Central memory CD8-positive, alpha-beta T cell (primary cell): Measurements from ENCODE around the gene ULK4.

Source experiments
- ATAC-seq: fragments of 150-1000 bp; cut with Tn5 transposase; replicated peaks from 2 replicates; pipeline ENCODE4 v1.10.0; 2022; ENCODE audit warnings: mild to moderate bottlenecking, moderate FRiP score, moderate number of reproducible peaks; ENCODE audit not compliant: poor library complexity, severe bottlenecking; ENCODE audit errors: extremely low read depth
- DNase-seq, 2 donors: peaks; one replicate each; pipeline ENCODE4 v3.0.0; 2021; ENCODE audit warnings: low spot score in 2 of 2
- H3K27ac Mint-ChIP-seq: one replicate; pipeline ENCODE4 v1.8.0; 2022; ENCODE audit warnings: low read depth, mild to moderate bottlenecking, moderate library complexity, mixed read lengths
- H3K27me3 Mint-ChIP-seq: one replicate; pipeline ENCODE4 v1.8.0; 2022; ENCODE audit warnings: mixed read lengths
- H3K36me3 Mint-ChIP-seq: one replicate; pipeline ENCODE4 v1.8.0; 2022; ENCODE audit warnings: mild to moderate bottlenecking, moderate library complexity, mixed read lengths; ENCODE audit not compliant: insufficient read depth
- H3K4me1 Mint-ChIP-seq: one replicate; pipeline ENCODE4 v1.8.0; 2022; ENCODE audit warnings: mixed read lengths
- H3K4me3 Mint-ChIP-seq: one replicate; pipeline ENCODE4 v1.8.0; 2022; ENCODE audit warnings: mild to moderate bottlenecking, moderate library complexity, mixed read lengths
- H3K9me3 Mint-ChIP-seq: one replicate; pipeline ENCODE4 v1.8.0; 2022; ENCODE audit warnings: mixed read lengths

The ULK4 gene

DNA sequence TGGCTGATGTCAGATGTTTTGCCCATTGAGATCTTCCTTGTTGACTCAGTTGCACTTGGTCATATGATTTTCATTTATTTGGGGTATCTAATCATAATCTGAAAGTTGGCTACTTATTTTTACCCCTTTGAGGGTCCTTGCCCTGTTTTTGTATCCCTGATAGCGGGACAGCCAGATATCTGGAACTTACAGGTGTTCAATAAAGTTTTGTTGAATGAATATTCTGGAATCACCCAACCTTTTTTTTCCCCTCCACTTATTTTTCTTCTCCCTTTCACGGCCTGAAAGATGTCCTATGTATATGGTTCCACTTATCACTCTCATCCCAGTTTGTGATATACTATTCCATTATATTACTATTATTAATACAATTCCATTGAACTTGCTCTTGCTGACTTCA, 749.8 kb downstream of the ULK4 start:
- Mint-ChIP-seq H3K9me3 (no peaks in the 10 kb centered on the region), H3K4me3 (peak overlapping the region; percentile 47), H3K36me3 (peaks cover 2% of the 10 kb centered on the region), H3K4me1 (peaks cover 77% of the 10 kb centered on the region), H3K27me3 (no peaks in the 10 kb centered on the region), H3K27ac (peak overlapping the region; percentile 19)
- no peak for ATAC-seq
- no peak for DNase-seq

GRCh38 chr3:41210966-41211365, 750.9 kb downstream of the ULK4 start:
- H3K27ac Mint-ChIP-seq: no peak overlapping the region
- H3K36me3 Mint-ChIP-seq: peaks cover 2% of the 10 kb centered on the region
- no peak for DNase-seq
- ATAC-seq: no peak
- no peaks in the 10 kb centered on the region for H3K27me3 Mint-ChIP-seq
- no peaks in the 10 kb centered on the region for H3K9me3 Mint-ChIP-seq
- peaks cover 80% of the 10 kb centered on the region for H3K4me1 Mint-ChIP-seq
- no peak overlapping the region for H3K4me3 Mint-ChIP-seq

DNA sequence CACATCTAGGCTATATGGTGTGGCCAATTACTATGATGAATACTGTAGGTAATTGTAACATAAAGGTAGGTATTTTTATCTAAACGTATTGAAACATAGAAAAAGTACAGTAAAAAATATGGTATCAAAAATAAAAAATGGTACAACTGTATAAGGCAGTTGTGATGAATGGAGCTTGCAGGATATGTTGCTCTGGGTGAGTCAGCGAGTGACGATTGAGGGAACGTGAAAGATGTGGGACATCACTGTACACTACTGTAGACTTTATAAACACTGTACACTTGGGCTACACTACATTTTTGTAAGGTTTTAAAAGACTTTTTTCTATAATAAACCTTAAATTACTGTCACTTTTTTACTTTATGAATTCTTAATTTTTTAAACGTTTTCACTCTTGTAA, 752.3 kb downstream of the ULK4 start:
- Mint-ChIP-seq H3K27me3 (no peaks in the 10 kb centered on the region), H3K27ac (no peak overlapping the region), H3K9me3 (no peaks in the 10 kb centered on the region), H3K4me3 (no peak overlapping the region), H3K36me3 (peaks cover 2% of the 10 kb centered on the region), H3K4me1 (peaks cover 80% of the 10 kb centered on the region)
- ATAC-seq: no peak
- DNase-seq: no peak

GRCh38 chr3:41208507-41209220, 753.2 kb downstream of the ULK4 start:
- ATAC-seq: no peak
- peak overlapping the region; percentile 42 for H3K27ac Mint-ChIP-seq
- no peaks in the 10 kb centered on the region for H3K9me3 Mint-ChIP-seq
- no peaks in the 10 kb centered on the region for H3K27me3 Mint-ChIP-seq
- H3K36me3 Mint-ChIP-seq: peaks cover 2% of the 10 kb centered on the region
- peaks cover 75% of the 10 kb centered on the region for H3K4me1 Mint-ChIP-seq
- peak overlapping the region; percentile 14 for H3K4me3 Mint-ChIP-seq
- DNase-seq: no peak

GRCh38 chr3:41207355-41207754, 754.5 kb downstream of the ULK4 start:
- Mint-ChIP-seq H3K27ac (no peak overlapping the region), H3K9me3 (no peaks in the 10 kb centered on the region), H3K4me1 (peaks cover 73% of the 10 kb centered on the region), H3K36me3 (peaks cover 2% of the 10 kb centered on the region), H3K27me3 (no peaks in the 10 kb centered on the region), H3K4me3 (peak overlapping the region; percentile 14)
- ATAC-seq (no peak), DNase-seq (no peak)

GRCh38 chr3:41205591-41205990, 756.3 kb downstream of the ULK4 start:
- H3K36me3 Mint-ChIP-seq: peaks cover 8% of the 10 kb centered on the region
- H3K9me3 Mint-ChIP-seq: no peaks in the 10 kb centered on the region
- no peaks in the 10 kb centered on the region for H3K27me3 Mint-ChIP-seq
- H3K4me3 Mint-ChIP-seq: peak overlapping the region; percentile 14
- H3K27ac Mint-ChIP-seq: no peak overlapping the region
- ATAC-seq (no peak), DNase-seq (no peak)
- H3K4me1 Mint-ChIP-seq: peaks cover 78% of the 10 kb centered on the region

- H3K27me3 Mint-ChIP-seq: no peaks in the 10 kb centered on the region
- peak overlapping the region; percentile 63 for H3K27ac Mint-ChIP-seq
- H3K4me3 Mint-ChIP-seq: peak overlapping the region; percentile 40
- peaks cover 14% of the 10 kb centered on the region for H3K36me3 Mint-ChIP-seq
- no peaks in the 10 kb centered on the region for H3K9me3 Mint-ChIP-seq
- peaks cover 81% of the 10 kb centered on the region for H3K4me1 Mint-ChIP-seq
- ATAC-seq: no peak
- DNase-seq: no peak
Measured at GRCh38 chr3:41204369-41204768, 757.5 kb downstream of the ULK4 start.

- H3K4me3 Mint-ChIP-seq: peak overlapping the region; percentile 88
- H3K27ac Mint-ChIP-seq: no peak overlapping the region
- no peak for DNase-seq
Measured at GRCh38 chr3:41202834-41203345, 759.0 kb downstream of the ULK4 start.

DNA sequence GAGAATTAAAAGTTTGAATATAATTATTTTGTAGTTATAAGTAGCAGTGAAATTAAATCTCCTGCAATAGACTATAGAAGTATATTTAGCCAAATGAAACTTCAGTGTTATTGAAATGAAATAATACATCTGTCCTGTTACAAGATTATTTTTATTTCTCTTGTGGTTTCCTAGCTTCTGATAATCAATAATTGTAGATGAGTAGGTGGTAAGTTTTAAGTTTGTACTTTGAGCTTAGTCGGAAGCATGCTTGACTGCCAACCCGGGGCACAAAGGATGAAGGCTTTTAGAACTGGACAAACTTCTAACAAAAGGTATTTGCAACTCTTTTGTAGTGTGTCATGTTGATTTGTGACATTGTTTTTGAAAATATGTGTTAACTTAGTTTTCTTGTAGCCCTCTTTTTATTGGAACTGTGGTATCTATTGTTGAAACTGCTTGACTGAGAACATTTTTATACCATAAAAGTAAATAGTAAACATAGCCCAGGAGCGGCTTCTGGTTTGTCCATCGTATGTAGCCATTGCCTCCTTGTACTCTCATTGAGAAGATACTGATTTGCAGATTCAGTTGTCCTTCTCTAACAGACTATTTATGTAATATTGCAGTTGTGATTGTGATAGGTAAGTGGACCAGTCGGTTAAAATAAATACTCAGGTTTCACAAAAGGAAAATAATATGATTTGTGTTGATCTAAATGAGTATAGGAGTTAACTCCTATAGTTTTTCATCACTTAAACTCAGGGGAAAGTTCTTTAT, 759.6 kb downstream of the ULK4 start:
- Mint-ChIP-seq H3K4me3 (peak overlapping the region; percentile 88), H3K27ac (peak overlapping the region; percentile 44), H3K9me3 (no peaks in the 10 kb centered on the region), H3K27me3 (no peaks in the 10 kb centered on the region), H3K4me1 (peaks cover 60% of the 10 kb centered on the region), H3K36me3 (peaks cover 22% of the 10 kb centered on the region)
- ATAC-seq: no peak
- no peak for DNase-seq

More at GRCh38 chr3:41202834-41203345, 759.0 kb downstream of the ULK4 start:
- H3K27me3 Mint-ChIP-seq: no peaks in the 10 kb centered on the region
- peaks cover 22% of the 10 kb centered on the region for H3K36me3 Mint-ChIP-seq
- ATAC-seq: no peak
- peaks cover 67% of the 10 kb centered on the region for H3K4me1 Mint-ChIP-seq
- no peaks in the 10 kb centered on the region for H3K9me3 Mint-ChIP-seq

GRCh38 chr3:41200669-41201021, 761.3 kb downstream of the ULK4 start:
- Mint-ChIP-seq H3K9me3 (no peaks in the 10 kb centered on the region), H3K27ac (peak overlapping the region; percentile 90), H3K36me3 (peaks cover 22% of the 10 kb centered on the region), H3K4me1 (peaks cover 44% of the 10 kb centered on the region), H3K4me3 (peak overlapping the region; percentile 88), H3K27me3 (no peaks in the 10 kb centered on the region)
- ATAC-seq (peak; percentile 4), DNase-seq (peak in 1 of 2 donors; percentile 13)

DNA sequence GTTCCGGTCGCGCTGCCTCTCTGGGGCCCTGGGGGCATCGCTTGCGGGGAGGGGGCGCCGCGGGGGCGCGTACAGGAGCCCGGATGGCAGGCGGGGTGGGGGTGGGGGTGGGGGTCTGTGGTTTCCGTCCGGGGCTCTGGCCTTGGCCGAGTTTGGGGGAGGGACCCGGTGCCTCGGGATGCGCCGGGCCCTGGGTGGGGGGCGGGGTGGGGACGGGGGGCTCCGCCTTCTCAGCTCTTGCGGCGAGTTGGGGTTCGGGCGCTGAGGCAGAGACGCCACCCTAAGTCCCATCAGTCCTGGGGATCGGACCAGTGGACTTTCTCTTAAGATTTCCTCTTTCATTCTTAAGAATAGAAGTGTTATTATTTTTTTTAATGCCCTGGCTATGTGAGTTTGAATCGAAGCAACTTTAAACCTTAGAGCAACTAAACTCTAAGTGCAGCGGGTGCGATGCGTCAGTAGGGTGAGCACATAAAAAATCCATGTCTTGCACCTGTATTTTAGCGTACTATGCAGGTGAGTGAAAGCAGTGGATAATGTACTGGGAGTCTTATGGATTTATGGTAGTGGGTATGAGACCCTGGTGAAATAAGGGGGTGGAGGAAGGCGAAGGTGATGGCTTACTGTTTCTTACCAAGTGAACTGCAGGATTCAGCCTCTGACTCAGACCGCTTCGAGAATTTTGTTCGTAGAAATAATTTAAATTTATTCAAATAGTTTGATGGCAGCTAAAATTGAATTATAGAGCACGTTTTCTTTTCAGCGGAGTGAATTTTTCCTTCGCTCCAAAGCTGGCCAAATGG, 761.8 kb downstream of the ULK4 start:
- Mint-ChIP-seq H3K27ac (peak overlapping the region; percentile 90), H3K4me1 (peaks cover 43% of the 10 kb centered on the region), H3K4me3 (peak overlapping the region; percentile 88), H3K36me3 (peaks cover 22% of the 10 kb centered on the region), H3K27me3 (no peaks in the 10 kb centered on the region), H3K9me3 (no peaks in the 10 kb centered on the region)
- ATAC-seq (peak; percentile 20), DNase-seq (peak in 1 of 2 donors; percentile 10)
